ENCODE results near the gene JADE2.

- TF ChIP-seq CREB1 (IDR thresholded peaks at IDR 0.05; ENCODE audit: low read depth), result no peak
- no peak for TF ChIP-seq YY1 (IDR thresholded peaks at IDR 0.05; ENCODE audit: low read depth)
- TF ChIP-seq MAX (IDR thresholded peaks at IDR 0.05), result no peak
- no peak for TF ChIP-seq REST (IDR thresholded peaks at IDR 0.05; ENCODE audit: low read depth)
- TF ChIP-seq USF1 (IDR thresholded peaks at IDR 0.05), result no peak
- no peak for TF ChIP-seq EP300 (IDR thresholded peaks at IDR 0.05; ENCODE audit: borderline replicate concordance)
- no peak for TF ChIP-seq CEBPB (IDR thresholded peaks at IDR 0.05)
- no peak for TF ChIP-seq TCF12 (IDR thresholded peaks at IDR 0.05; ENCODE audit: low read depth)
- TF ChIP-seq NFIC (IDR thresholded peaks at IDR 0.05), result no peak
- TF ChIP-seq TAF1 (IDR thresholded peaks at IDR 0.05; ENCODE audit: low read depth), result no peak
- TF ChIP-seq FOXM1 (IDR thresholded peaks at IDR 0.05; ENCODE audit: borderline replicate concordance, low read depth), result no peak
Observed at GRCh38 chr5:134578578-134579283, 53.3 kb downstream of the JADE2 start.

All from Ishikawa (cell line).